HL-60 (cell line): Measurements from ENCODE around the gene TH.

Experiments used
- CTCF ChIP-seq: IDR thresholded peaks from one replicate; pipeline ENCODE4 v1.5.1; 2011; ENCODE audit warnings: low read length, control low read depth, inconsistent platforms; ENCODE audit not compliant: insufficient read depth
- POLR2AphosphoS5 ChIP-seq: IDR thresholded peaks from 2 replicates; pipeline ENCODE4 v1.6.1; 2012; ENCODE audit warnings: low read depth
- TF ChIP-seq, protein P1 (sequence below): IDR thresholded peaks from 2 replicates; pipeline ENCODE4 v1.6.1; 2012; ENCODE audit warnings: low read depth; ENCODE audit not compliant: insufficient replicate concordance

DNA sequence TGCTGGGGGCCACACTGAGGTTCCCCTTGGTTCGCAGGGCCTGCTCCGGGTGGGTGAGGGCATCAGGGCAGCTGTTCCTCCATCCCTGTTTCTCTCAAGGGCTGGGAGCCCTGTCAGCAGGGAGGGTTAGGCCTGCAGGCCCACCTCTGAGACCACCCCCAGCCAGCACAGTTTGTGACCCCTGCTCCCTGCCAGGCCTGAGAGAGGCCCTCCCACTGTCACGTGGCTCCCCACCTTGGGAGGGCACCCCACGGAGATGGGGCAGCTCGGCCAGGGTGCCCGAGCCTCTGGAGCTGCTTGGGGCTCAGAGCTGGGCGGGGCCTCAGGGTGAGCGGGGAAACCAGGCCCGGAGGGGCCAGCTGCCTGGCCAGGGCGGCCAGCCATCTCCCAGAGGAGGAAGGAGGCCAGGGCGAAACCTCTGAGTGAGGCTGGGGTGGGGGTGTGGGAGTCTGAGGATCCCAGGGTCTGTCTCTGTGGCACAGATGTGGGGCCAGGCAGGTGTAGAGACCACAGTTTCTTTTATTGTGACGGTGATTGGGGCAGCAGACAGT is 8.1 kb downstream of the TH start:
- no peak for TF ChIP-seq CTCF
- TF ChIP-seq POLR2AphosphoS5: no peak
- TF ChIP-seq, protein P1, sequence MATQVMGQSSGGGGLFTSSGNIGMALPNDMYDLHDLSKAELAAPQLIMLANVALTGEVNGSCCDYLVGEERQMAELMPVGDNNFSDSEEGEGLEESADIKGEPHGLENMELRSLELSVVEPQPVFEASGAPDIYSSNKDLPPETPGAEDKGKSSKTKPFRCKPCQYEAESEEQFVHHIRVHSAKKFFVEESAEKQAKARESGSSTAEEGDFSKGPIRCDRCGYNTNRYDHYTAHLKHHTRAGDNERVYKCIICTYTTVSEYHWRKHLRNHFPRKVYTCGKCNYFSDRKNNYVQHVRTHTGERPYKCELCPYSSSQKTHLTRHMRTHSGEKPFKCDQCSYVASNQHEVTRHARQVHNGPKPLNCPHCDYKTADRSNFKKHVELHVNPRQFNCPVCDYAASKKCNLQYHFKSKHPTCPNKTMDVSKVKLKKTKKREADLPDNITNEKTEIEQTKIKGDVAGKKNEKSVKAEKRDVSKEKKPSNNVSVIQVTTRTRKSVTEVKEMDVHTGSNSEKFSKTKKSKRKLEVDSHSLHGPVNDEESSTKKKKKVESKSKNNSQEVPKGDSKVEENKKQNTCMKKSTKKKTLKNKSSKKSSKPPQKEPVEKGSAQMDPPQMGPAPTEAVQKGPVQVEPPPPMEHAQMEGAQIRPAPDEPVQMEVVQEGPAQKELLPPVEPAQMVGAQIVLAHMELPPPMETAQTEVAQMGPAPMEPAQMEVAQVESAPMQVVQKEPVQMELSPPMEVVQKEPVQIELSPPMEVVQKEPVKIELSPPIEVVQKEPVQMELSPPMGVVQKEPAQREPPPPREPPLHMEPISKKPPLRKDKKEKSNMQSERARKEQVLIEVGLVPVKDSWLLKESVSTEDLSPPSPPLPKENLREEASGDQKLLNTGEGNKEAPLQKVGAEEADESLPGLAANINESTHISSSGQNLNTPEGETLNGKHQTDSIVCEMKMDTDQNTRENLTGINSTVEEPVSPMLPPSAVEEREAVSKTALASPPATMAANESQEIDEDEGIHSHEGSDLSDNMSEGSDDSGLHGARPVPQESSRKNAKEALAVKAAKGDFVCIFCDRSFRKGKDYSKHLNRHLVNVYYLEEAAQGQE: no peak
